ENCODE data around the gene CLPX.

CLPX gene

DNA sequence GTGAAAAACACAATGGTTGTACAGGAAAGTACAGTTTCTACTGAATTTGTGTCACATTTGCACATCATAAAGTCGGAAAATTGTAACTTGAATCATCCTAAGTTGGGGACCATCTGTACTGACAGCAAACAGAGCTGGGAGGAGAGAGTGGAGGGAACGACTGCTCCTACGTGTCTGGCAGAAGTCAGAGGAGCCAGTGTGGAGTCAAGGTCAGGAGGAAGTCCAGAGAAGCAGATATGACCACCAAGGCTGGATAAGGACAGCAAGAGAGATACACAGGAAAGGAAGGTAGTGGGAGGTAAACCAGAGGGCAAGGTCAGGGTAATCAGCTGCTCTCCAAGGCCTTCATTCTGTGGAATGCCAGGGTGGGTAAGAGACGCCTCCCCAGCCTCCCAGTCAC, 28.9 kb upstream of the CLPX start:
- Histone ChIP-seq H2AK5ac (ENCODE audit: low read length, severe bottlenecking) (no peak overlapping the region), H3K9ac (ENCODE audit: low read length) (no peak overlapping the region), H3K36me3 (ENCODE audit: control insufficient read depth in 1 of 2, insufficient read depth in 2 of 2, low read depth in 1 of 2, low read length in 2 of 2) (no peaks in the 10 kb centered on the region), H2BK15ac (ENCODE audit: low read depth, poor library complexity, severe bottlenecking) (no peak overlapping the region), H3K79me1 (replicated peaks; ENCODE audit: low read length, poor library complexity, severe bottlenecking) (no peaks in the 10 kb centered on the region), H3K23ac (ENCODE audit: low read length in 2 of 2) (no peak overlapping the region), H3K18ac (ENCODE audit: low read depth in 1 of 2, low read length in 2 of 2) (no peak overlapping the region), H2AFZ (ENCODE audit: low read depth, low read length) (no peak overlapping the region), H3K9me3 (ENCODE audit: control insufficient read depth, low read length) (no peaks in the 10 kb centered on the region), H2BK120ac (ENCODE audit: low read depth, low read length) (no peak overlapping the region), H3K4me2 (ENCODE audit: low read length, poor library complexity, severe bottlenecking) (no peak overlapping the region), H4K8ac (ENCODE audit: low read length) (no peak overlapping the region), H2BK12ac (ENCODE audit: low read length in 2 of 2) (no peak overlapping the region), H2BK5ac (ENCODE audit: low read depth, low read length, poor library complexity, severe bottlenecking) (no peak overlapping the region), H3K4me3 (ENCODE audit: insufficient read depth in 1 of 2, low read depth in 1 of 2, low read length in 2 of 2) (no peak overlapping the region), H3K4ac (ENCODE audit: low read depth in 1 of 2, low read length in 2 of 2) (no peak overlapping the region), H3K14ac (ENCODE audit: low read length in 2 of 2) (no peak overlapping the region), H4K91ac (ENCODE audit: low read length) (no peak overlapping the region), H3K27me3 (ENCODE audit: control insufficient read depth in 1 of 2, insufficient read depth in 1 of 2, low read length in 2 of 2) (no peaks in the 10 kb centered on the region), H3K27ac (ENCODE audit: low read length, poor library complexity, severe bottlenecking) (no peak overlapping the region), H3K4me1 (ENCODE audit: control insufficient read depth, insufficient read depth, low read depth, low read length) (peaks cover 26% of the 10 kb centered on the region)
- no peak for DNase-seq
- 75% methylated on average over 3 of the region's 4 CpGs for WGBS

- Histone ChIP-seq H2BK120ac (ENCODE audit: low read depth, low read length) (no peak overlapping the region), H3K9me3 (ENCODE audit: control insufficient read depth, low read length) (no peaks in the 10 kb centered on the region)
These were observed 28.1 kb upstream of the CLPX start for GRCh38 chr15:65213241-65213640.

DNA sequence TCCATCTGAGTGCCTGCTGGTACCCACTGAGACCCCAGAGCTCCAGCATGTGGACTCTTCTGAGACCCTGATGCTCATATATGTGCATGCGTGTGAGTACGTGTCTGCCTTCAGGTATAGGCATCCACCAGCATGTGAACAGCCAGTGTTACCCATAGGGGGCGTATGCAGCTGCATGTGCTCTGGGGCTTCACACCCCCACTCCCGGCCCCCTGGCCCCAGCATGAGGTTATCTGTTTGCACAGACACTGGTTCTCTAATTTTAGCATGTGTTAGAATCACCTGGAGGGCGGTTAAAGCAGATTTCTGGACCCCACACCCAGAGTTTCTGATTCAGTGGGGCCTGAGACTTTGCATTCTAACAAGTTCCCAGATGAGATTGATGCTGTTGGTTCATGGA, 27.0 kb upstream of the CLPX start:
- H4K8ac ChIP-seq (ENCODE audit: low read length), result no peak overlapping the region
- no peaks in the 10 kb centered on the region for H3K27me3 ChIP-seq (ENCODE audit: control insufficient read depth in 1 of 2, insufficient read depth in 1 of 2, low read length in 2 of 2)
- 82% methylated on average over 5 of the region's 5 CpGs for WGBS
- DNase-seq, result no peak
- H3K4me3 ChIP-seq (ENCODE audit: insufficient read depth in 1 of 2, low read depth in 1 of 2, low read length in 2 of 2), result peak overlapping the region in 1 of 2 experiments; percentile 48
- H3K9ac ChIP-seq (ENCODE audit: low read length), result peak overlapping the region; percentile 7
- no peak overlapping the region for H2BK12ac ChIP-seq (ENCODE audit: low read length in 2 of 2)
- no peak overlapping the region for H3K23ac ChIP-seq (ENCODE audit: low read length in 2 of 2)
- no peak overlapping the region for H2BK5ac ChIP-seq (ENCODE audit: low read depth, low read length, poor library complexity, severe bottlenecking)
- H2BK15ac ChIP-seq (ENCODE audit: low read depth, poor library complexity, severe bottlenecking), result no peak overlapping the region
- no peak overlapping the region for H2BK120ac ChIP-seq (ENCODE audit: low read depth, low read length)
- H4K91ac ChIP-seq (ENCODE audit: low read length), result no peak overlapping the region
- no peaks in the 10 kb centered on the region for H3K9me3 ChIP-seq (ENCODE audit: control insufficient read depth, low read length)
- no peak overlapping the region for H3K18ac ChIP-seq (ENCODE audit: low read depth in 1 of 2, low read length in 2 of 2)
- H2AFZ ChIP-seq (ENCODE audit: low read depth, low read length), result no peak overlapping the region
- H3K79me1 ChIP-seq (replicated peaks; ENCODE audit: low read length, poor library complexity, severe bottlenecking), result no peaks in the 10 kb centered on the region
- no peak overlapping the region for H3K4ac ChIP-seq (ENCODE audit: low read depth in 1 of 2, low read length in 2 of 2)
- no peak overlapping the region for H3K4me2 ChIP-seq (ENCODE audit: low read length, poor library complexity, severe bottlenecking)
- H3K27ac ChIP-seq (ENCODE audit: low read length, poor library complexity, severe bottlenecking), result no peak overlapping the region
- no peaks in the 10 kb centered on the region for H3K36me3 ChIP-seq (ENCODE audit: control insufficient read depth in 1 of 2, insufficient read depth in 2 of 2, low read depth in 1 of 2, low read length in 2 of 2)
- H3K4me1 ChIP-seq (ENCODE audit: control insufficient read depth, insufficient read depth, low read depth, low read length), result peaks cover 26% of the 10 kb centered on the region
- H3K14ac ChIP-seq (ENCODE audit: low read length in 2 of 2), result no peak overlapping the region
- H2AK5ac ChIP-seq (ENCODE audit: low read length, severe bottlenecking), result peak overlapping the region; percentile 84

More at GRCh38 chr15:65213241-65213640, 28.1 kb upstream of the CLPX start:
- no peak overlapping the region for H2BK15ac ChIP-seq (ENCODE audit: low read depth, poor library complexity, severe bottlenecking)
- H3K4me3 ChIP-seq (ENCODE audit: insufficient read depth in 1 of 2, low read depth in 1 of 2, low read length in 2 of 2), result no peak overlapping the region
- no peak overlapping the region for H2BK5ac ChIP-seq (ENCODE audit: low read depth, low read length, poor library complexity, severe bottlenecking)
- H2AK5ac ChIP-seq (ENCODE audit: low read length, severe bottlenecking), result no peak overlapping the region
- H3K4ac ChIP-seq (ENCODE audit: low read depth in 1 of 2, low read length in 2 of 2), result no peak overlapping the region
- H3K9ac ChIP-seq (ENCODE audit: low read length), result no peak overlapping the region
- H3K18ac ChIP-seq (ENCODE audit: low read depth in 1 of 2, low read length in 2 of 2), result no peak overlapping the region
- H2BK12ac ChIP-seq (ENCODE audit: low read length in 2 of 2), result no peak overlapping the region
- H3K36me3 ChIP-seq (ENCODE audit: control insufficient read depth in 1 of 2, insufficient read depth in 2 of 2, low read depth in 1 of 2, low read length in 2 of 2), result no peaks in the 10 kb centered on the region
- no peak for DNase-seq
- no peak overlapping the region for H3K27ac ChIP-seq (ENCODE audit: low read length, poor library complexity, severe bottlenecking)
- WGBS, result 85% methylated on average over 2 of the region's 2 CpGs
- H3K14ac ChIP-seq (ENCODE audit: low read length in 2 of 2), result no peak overlapping the region
- H2AFZ ChIP-seq (ENCODE audit: low read depth, low read length), result no peak overlapping the region
- H3K4me2 ChIP-seq (ENCODE audit: low read length, poor library complexity, severe bottlenecking), result no peak overlapping the region
- no peak overlapping the region for H4K91ac ChIP-seq (ENCODE audit: low read length)
- no peaks in the 10 kb centered on the region for H3K27me3 ChIP-seq (ENCODE audit: control insufficient read depth in 1 of 2, insufficient read depth in 1 of 2, low read length in 2 of 2)
- H3K4me1 ChIP-seq (ENCODE audit: control insufficient read depth, insufficient read depth, low read depth, low read length), result peaks cover 26% of the 10 kb centered on the region
- H3K79me1 ChIP-seq (replicated peaks; ENCODE audit: low read length, poor library complexity, severe bottlenecking), result no peaks in the 10 kb centered on the region
- no peak overlapping the region for H3K23ac ChIP-seq (ENCODE audit: low read length in 2 of 2)
- no peak overlapping the region for H4K8ac ChIP-seq (ENCODE audit: low read length)

- Histone ChIP-seq H3K4me3 (ENCODE audit: insufficient read depth in 1 of 2, low read depth in 1 of 2, low read length in 2 of 2) (peak overlapping the region in 1 of 2 experiments; percentile 48), H2BK15ac (ENCODE audit: low read depth, poor library complexity, severe bottlenecking) (no peak overlapping the region), H2BK120ac (ENCODE audit: low read depth, low read length) (no peak overlapping the region), H3K79me1 (replicated peaks; ENCODE audit: low read length, poor library complexity, severe bottlenecking) (no peaks in the 10 kb centered on the region), H3K9ac (ENCODE audit: low read length) (peak overlapping the region; percentile 47), H3K4ac (ENCODE audit: low read depth in 1 of 2, low read length in 2 of 2) (no peak overlapping the region), H2BK12ac (ENCODE audit: low read length in 2 of 2) (no peak overlapping the region), H3K4me1 (ENCODE audit: control insufficient read depth, insufficient read depth, low read depth, low read length) (peaks cover 26% of the 10 kb centered on the region), H2AK5ac (ENCODE audit: low read length, severe bottlenecking) (peak overlapping the region; percentile 84), H3K9me3 (ENCODE audit: control insufficient read depth, low read length) (no peaks in the 10 kb centered on the region), H3K14ac (ENCODE audit: low read length in 2 of 2) (no peak overlapping the region), H3K36me3 (ENCODE audit: control insufficient read depth in 1 of 2, insufficient read depth in 2 of 2, low read depth in 1 of 2, low read length in 2 of 2) (no peaks in the 10 kb centered on the region), H4K8ac (ENCODE audit: low read length) (peak overlapping the region; percentile 31), H3K18ac (ENCODE audit: low read depth in 1 of 2, low read length in 2 of 2) (no peak overlapping the region), H3K27ac (ENCODE audit: low read length, poor library complexity, severe bottlenecking) (peak overlapping the region; percentile 30), H4K91ac (ENCODE audit: low read length) (no peak overlapping the region), H3K4me2 (ENCODE audit: low read length, poor library complexity, severe bottlenecking) (peak overlapping the region; percentile 4), H3K23ac (ENCODE audit: low read length in 2 of 2) (no peak overlapping the region), H2BK5ac (ENCODE audit: low read depth, low read length, poor library complexity, severe bottlenecking) (no peak overlapping the region), H2AFZ (ENCODE audit: low read depth, low read length) (no peak overlapping the region), H3K27me3 (ENCODE audit: control insufficient read depth in 1 of 2, insufficient read depth in 1 of 2, low read length in 2 of 2) (no peaks in the 10 kb centered on the region)
- 67% methylated on average over 6 of the region's 6 CpGs for WGBS
- DNase-seq, result peak; percentile 33
These were observed 26.4 kb upstream of the CLPX start for GRCh38 chr15:65211482-65211982.

Measured in mesenchymal stem cell (in vitro differentiated cells and primary cell).